GM23338 (cell line): ENCODE measurements around the gene IL22RA2. TPM values are rescaled to one million over a fixed set of nuclear protein-coding genes. Genes with fewer than 3 reads are reported as not detected.

Experiments used
- ATAC-seq: fragments of 200-7000 bp; cut with Tn5 transposase; 3 replicates; pipeline ENCODE4 v1.9.1; 2020
- DNase-seq: peaks from one replicate; pipeline ENCODE4 v3.0.0-alpha.2; 2015; ENCODE audit warnings: low spot score
- H2AFZ ChIP-seq: fragments of 200-600 bp; sonication (generic); 2 replicates; pipeline ENCODE4 v1.8.0; 2016; ENCODE audit warnings: antibody characterized with exemption, mild to moderate bottlenecking, moderate library complexity
- H3F3A ChIP-seq: fragments of 200-600 bp; sonication (generic); replicated peaks from 2 replicates; pipeline ENCODE4 v1.8.0; 2017; ENCODE audit warnings: antibody characterized with exemption, mixed run types, low read depth
- H3K27ac ChIP-seq: fragments of 200-600 bp; sonication (generic); 2 replicates; pipeline ENCODE4 v1.6.1; 2016; ENCODE audit warnings: low read depth
- H3K27me3 ChIP-seq: fragments of 200-600 bp; sonication (generic); 2 replicates; pipeline ENCODE4 v1.8.0; 2016; ENCODE audit warnings: mild to moderate bottlenecking, mixed run types, moderate library complexity; ENCODE audit not compliant: insufficient read depth
- H3K36me3 ChIP-seq: fragments of 200-600 bp; sonication (generic); 2 replicates; pipeline ENCODE4 v1.8.0; 2016; ENCODE audit warnings: mild to moderate bottlenecking; ENCODE audit not compliant: insufficient read depth
- H3K4me1 ChIP-seq: fragments of 200-600 bp; sonication (generic); 2 replicates; pipeline ENCODE4 v1.8.0; 2016; ENCODE audit warnings: mild to moderate bottlenecking, moderate library complexity; ENCODE audit not compliant: insufficient read depth
- H3K4me2 ChIP-seq: fragments of 200-600 bp; sonication (generic); 2 replicates; pipeline ENCODE4 v1.7.1; 2017; ENCODE audit warnings: mixed run types
- H3K4me3 ChIP-seq: fragments of 200-600 bp; sonication (generic); 2 replicates; pipeline ENCODE4 v1.6.1; 2016; ENCODE audit warnings: mixed run types
- H3K79me2 ChIP-seq: fragments of 200-600 bp; sonication (generic); replicated peaks from 2 replicates; pipeline ENCODE4 v1.8.0; 2017; ENCODE audit warnings: mild to moderate bottlenecking; ENCODE audit not compliant: insufficient read depth
- H3K9me2 ChIP-seq: fragments of 200-600 bp; sonication (generic); 2 replicates; pipeline ENCODE4 v1.8.0; 2017; ENCODE audit not compliant: insufficient read depth
- H4K20me1 ChIP-seq: fragments of 200-600 bp; sonication (generic); replicated peaks from 2 replicates; pipeline ENCODE4 v1.8.0; 2017; ENCODE audit warnings: mild to moderate bottlenecking; ENCODE audit not compliant: insufficient read depth
- H3K27ac Mint-ChIP-seq: 2 replicates; pipeline ENCODE4 v1.8.0; 2020; ENCODE audit warnings: inconsistent platforms, mild to moderate bottlenecking, moderate library complexity, mixed read lengths
- H3K27me3 Mint-ChIP-seq: 3 replicates; pipeline ENCODE4 v1.8.0; 2022; ENCODE audit warnings: low read depth, mild to moderate bottlenecking, moderate library complexity, mixed read lengths, inconsistent platforms; ENCODE audit not compliant: insufficient read depth, poor library complexity
- H3K36me3 Mint-ChIP-seq: 3 replicates; pipeline ENCODE4 v1.8.0; 2021; ENCODE audit warnings: low read depth, mild to moderate bottlenecking, inconsistent platforms, moderate library complexity, mixed read lengths
- H3K4me1 Mint-ChIP-seq: 3 replicates; pipeline ENCODE4 v1.8.0; 2020; ENCODE audit warnings: mild to moderate bottlenecking, inconsistent platforms, mixed read lengths
- H3K4me3 Mint-ChIP-seq: 3 replicates; pipeline ENCODE4 v1.8.0; 2021; ENCODE audit warnings: moderate library complexity, mild to moderate bottlenecking, inconsistent platforms, mixed read lengths
- H3K9me3 Mint-ChIP-seq: 3 replicates; pipeline ENCODE4 v1.8.0; 2020; ENCODE audit warnings: moderate library complexity, mild to moderate bottlenecking, inconsistent platforms, mixed read lengths
- CREB1 ChIP-seq: fragments of 250-450 bp; sonication (Bioruptor Pico); IDR thresholded peaks from 2 replicates; pipeline ENCODE4 v1.5.0; 2020; ENCODE audit warnings: low read depth, mild to moderate bottlenecking, moderate library complexity
- EZH2 ChIP-seq: fragments of 200-600 bp; sonication (generic); IDR thresholded peaks from one replicate; pipeline ENCODE4 v1.8.0; 2017; ENCODE audit warnings: antibody characterized with exemption, mild to moderate bottlenecking, low read depth; ENCODE audit not compliant: unreplicated experiment
- NANOG ChIP-seq: IDR thresholded peaks from 2 replicates; pipeline ENCODE4 v1.6.1; 2016; ENCODE audit warnings: antibody characterized with exemption, borderline replicate concordance
- POLR2AphosphoS5 ChIP-seq: IDR thresholded peaks from 2 replicates; pipeline ENCODE4 v1.6.1; 2016; ENCODE audit warnings: antibody characterized with exemption, low read depth
- STAT1 ChIP-seq: IDR thresholded peaks from one replicate; pipeline ENCODE4 v1.6.1; 2016; ENCODE audit warnings: antibody characterized with exemption; ENCODE audit not compliant: unreplicated experiment
- ZNF114 ChIP-seq: fragments of 250-450 bp; sonication (Bioruptor Pico); IDR thresholded peaks from 2 replicates; pipeline ENCODE4 v1.5.0; 2020; ENCODE audit warnings: mild to moderate bottlenecking, moderate library complexity
- ZNF331 ChIP-seq: fragments of 250-450 bp; sonication (Bioruptor Pico); IDR thresholded peaks from 2 replicates; pipeline ENCODE4 v1.5.0; 2020; ENCODE audit warnings: low read depth, mild to moderate bottlenecking, moderate library complexity
- polyA plus RNA-seq: library from polyadenylated mRNA; unstranded; fragments of >200 nt; fragmentation: Nextera tagmentation; extraction: Ambion mirVana; gene quantifications from 2 replicates; pipeline ENCODE4 v1.2.1, GENCODE V29; 2016
- total RNA-seq: library from RNA; depleted of rRNA; stranded (reverse); fragments of >200 nt; shearing (Covaris generic); gene quantifications from 2 replicates; pipeline ENCODE4 v1.2.3, GENCODE V29; 2014
- TF ChIP-seq, protein P1 (sequence below): fragments of 250-450 bp; sonication (Bioruptor Pico); IDR thresholded peaks from 2 replicates; pipeline ENCODE4 v1.5.0; 2020; ENCODE audit warnings: mild to moderate bottlenecking, moderate library complexity
- TF ChIP-seq, protein P2 (sequence below), 2 experiments: fragments of 200-600 bp in 1 of 2; sonication (generic) in 1 of 2; conservative IDR thresholded peaks; 2 replicates each; pipeline versions ENCODE4 v1.5.1 to v1.6.1; 2016 to 2017; ENCODE audit warnings: antibody characterized with exemption in 2 of 2, low read depth in 2 of 2, mild to moderate bottlenecking in 2 of 2, moderate library complexity in 1 of 2
- TF ChIP-seq, protein P3 (sequence below): IDR thresholded peaks from one replicate; pipeline ENCODE4 v1.6.1; 2018; ENCODE audit warnings: antibody characterized with exemption; ENCODE audit not compliant: unreplicated experiment

The IL22RA2 gene
- total and polyA plus RNA-seq, 2 experiments from 2014 or later: not detected

DNA sequence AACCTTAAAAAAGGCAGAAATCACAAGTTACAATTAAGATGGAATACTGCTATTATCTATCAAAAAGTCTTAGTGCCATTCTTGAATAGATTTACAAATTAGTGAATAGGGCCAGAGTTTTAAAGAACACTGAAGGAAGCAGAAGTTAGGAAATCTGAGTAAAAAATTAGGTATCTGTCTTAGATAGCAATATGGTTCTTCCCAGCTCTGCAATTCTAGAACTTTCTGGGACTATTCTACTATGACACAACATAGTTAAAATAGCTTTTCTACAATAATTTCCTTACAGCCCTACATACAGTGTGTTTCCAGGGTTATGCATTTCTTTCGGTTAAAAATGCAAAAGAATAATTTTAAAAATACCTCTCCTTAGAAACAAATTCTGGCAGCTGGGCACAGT is 27.6 kb upstream of the IL22RA2 start:
- Mint-ChIP-seq H3K9me3 (peaks cover 3% of the 10 kb centered on the region; the same call in 1 of the 3 replicates), H3K36me3 (peaks cover 71% of the 10 kb centered on the region)
- H3K36me3 ChIP-seq: peaks cover 39% of the 10 kb centered on the region

DNA sequence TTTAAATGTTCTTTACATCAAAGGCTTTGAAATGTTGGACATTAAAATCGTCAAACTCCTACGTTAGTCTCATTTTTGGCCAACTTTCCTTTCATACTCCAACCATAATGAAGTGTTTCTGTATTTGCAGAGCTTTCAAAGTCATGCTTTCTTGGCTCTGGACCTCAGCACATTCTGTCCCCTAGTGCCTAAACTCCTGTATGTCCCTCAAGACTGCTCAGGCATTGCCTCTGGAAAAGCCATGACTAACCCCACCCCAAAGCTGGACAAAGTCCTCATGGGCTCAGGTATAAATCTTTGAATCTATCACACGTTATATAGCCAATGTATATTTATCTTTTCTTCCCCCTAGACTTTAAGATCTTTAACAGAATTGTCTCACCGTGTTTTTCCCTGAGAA is 26.8 kb upstream of the IL22RA2 start:
- ATAC-seq: no peak

More for the DNA sequence above, 27.6 kb upstream of the IL22RA2 start:
- Histone ChIP-seq H3K4me3 (no peak overlapping the region), H4K20me1 (no peaks in the 10 kb centered on the region), H3K79me2 (no peaks in the 10 kb centered on the region), H3K4me2 (no peak overlapping the region), H3K27me3 (no peaks in the 10 kb centered on the region), H3K4me1 (no peaks in the 10 kb centered on the region), H3K27ac (no peak overlapping the region), H3F3A (no peaks in the 10 kb centered on the region), H2AFZ (no peak overlapping the region), H3K9me2 (no peaks in the 10 kb centered on the region)
- no peak for ATAC-seq
- TF ChIP-seq ZNF114 (CRISPR knock-in tag): no peak
- Mint-ChIP-seq H3K4me3 (no peak overlapping the region), H3K27ac (no peak overlapping the region), H3K27me3 (no peaks in the 10 kb centered on the region), H3K4me1 (no peaks in the 10 kb centered on the region)
- no peak for DNase-seq

More for the DNA sequence above, 26.8 kb upstream of the IL22RA2 start:
- TF ChIP-seq ZNF331 (CRISPR knock-in tag): no peak
- TF ChIP-seq CREB1 (CRISPR knock-in tag): no peak
- TF ChIP-seq NANOG: no peak
- no peak for TF ChIP-seq POLR2AphosphoS5
- TF ChIP-seq, protein P1, sequence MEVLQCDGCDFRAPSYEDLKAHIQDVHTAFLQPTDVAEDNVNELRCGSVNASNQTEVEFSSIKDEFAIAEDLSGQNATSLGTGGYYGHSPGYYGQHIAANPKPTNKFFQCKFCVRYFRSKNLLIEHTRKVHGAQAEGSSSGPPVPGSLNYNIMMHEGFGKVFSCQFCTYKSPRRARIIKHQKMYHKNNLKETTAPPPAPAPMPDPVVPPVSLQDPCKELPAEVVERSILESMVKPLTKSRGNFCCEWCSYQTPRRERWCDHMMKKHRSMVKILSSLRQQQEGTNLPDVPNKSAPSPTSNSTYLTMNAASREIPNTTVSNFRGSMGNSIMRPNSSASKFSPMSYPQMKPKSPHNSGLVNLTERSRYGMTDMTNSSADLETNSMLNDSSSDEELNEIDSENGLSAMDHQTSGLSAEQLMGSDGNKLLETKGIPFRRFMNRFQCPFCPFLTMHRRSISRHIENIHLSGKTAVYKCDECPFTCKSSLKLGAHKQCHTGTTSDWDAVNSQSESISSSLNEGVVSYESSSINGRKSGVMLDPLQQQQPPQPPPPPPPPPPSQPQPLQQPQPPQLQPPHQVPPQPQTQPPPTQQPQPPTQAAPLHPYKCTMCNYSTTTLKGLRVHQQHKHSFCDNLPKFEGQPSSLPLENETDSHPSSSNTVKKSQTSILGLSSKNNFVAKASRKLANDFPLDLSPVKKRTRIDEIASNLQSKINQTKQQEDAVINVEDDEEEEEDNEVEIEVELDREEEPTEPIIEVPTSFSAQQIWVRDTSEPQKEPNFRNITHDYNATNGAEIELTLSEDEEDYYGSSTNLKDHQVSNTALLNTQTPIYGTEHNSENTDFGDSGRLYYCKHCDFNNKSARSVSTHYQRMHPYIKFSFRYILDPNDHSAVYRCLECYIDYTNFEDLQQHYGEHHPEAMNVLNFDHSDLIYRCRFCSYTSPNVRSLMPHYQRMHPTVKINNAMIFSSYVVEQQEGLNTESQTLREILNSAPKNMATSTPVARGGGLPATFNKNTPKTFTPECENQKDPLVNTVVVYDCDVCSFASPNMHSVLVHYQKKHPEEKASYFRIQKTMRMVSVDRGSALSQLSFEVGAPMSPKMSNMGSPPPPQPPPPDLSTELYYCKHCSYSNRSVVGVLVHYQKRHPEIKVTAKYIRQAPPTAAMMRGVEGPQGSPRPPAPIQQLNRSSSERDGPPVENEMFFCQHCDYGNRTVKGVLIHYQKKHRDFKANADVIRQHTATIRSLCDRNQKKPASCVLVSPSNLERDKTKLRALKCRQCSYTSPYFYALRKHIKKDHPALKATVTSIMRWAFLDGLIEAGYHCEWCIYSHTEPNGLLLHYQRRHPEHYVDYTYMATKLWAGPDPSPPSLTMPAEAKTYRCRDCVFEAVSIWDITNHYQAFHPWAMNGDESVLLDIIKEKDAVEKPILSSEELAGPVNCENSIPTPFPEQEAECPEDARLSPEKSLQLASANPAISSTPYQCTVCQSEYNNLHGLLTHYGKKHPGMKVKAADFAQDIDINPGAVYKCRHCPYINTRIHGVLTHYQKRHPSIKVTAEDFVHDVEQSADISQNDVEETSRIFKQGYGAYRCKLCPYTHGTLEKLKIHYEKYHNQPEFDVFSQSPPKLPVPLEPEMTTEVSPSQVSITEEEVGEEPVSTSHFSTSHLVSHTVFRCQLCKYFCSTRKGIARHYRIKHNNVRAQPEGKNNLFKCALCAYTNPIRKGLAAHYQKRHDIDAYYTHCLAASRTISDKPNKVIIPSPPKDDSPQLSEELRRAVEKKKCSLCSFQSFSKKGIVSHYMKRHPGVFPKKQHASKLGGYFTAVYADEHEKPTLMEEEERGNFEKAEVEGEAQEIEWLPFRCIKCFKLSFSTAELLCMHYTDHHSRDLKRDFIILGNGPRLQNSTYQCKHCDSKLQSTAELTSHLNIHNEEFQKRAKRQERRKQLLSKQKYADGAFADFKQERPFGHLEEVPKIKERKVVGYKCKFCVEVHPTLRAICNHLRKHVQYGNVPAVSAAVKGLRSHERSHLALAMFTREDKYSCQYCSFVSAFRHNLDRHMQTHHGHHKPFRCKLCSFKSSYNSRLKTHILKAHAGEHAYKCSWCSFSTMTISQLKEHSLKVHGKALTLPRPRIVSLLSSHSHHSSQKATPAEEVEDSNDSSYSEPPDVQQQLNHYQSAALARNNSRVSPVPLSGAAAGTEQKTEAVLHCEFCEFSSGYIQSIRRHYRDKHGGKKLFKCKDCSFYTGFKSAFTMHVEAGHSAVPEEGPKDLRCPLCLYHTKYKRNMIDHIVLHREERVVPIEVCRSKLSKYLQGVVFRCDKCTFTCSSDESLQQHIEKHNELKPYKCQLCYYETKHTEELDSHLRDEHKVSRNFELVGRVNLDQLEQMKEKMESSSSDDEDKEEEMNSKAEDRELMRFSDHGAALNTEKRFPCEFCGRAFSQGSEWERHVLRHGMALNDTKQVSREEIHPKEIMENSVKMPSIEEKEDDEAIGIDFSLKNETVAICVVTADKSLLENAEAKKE (CRISPR knock-in tag): no peak
- no peak for TF ChIP-seq STAT1
- TF ChIP-seq, protein P2, sequence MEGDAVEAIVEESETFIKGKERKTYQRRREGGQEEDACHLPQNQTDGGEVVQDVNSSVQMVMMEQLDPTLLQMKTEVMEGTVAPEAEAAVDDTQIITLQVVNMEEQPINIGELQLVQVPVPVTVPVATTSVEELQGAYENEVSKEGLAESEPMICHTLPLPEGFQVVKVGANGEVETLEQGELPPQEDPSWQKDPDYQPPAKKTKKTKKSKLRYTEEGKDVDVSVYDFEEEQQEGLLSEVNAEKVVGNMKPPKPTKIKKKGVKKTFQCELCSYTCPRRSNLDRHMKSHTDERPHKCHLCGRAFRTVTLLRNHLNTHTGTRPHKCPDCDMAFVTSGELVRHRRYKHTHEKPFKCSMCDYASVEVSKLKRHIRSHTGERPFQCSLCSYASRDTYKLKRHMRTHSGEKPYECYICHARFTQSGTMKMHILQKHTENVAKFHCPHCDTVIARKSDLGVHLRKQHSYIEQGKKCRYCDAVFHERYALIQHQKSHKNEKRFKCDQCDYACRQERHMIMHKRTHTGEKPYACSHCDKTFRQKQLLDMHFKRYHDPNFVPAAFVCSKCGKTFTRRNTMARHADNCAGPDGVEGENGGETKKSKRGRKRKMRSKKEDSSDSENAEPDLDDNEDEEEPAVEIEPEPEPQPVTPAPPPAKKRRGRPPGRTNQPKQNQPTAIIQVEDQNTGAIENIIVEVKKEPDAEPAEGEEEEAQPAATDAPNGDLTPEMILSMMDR (conservative IDR thresholded peaks at IDR 0.05; ENCODE audit: low read depth in 2 of 2): no peak
- TF ChIP-seq, protein P3, sequence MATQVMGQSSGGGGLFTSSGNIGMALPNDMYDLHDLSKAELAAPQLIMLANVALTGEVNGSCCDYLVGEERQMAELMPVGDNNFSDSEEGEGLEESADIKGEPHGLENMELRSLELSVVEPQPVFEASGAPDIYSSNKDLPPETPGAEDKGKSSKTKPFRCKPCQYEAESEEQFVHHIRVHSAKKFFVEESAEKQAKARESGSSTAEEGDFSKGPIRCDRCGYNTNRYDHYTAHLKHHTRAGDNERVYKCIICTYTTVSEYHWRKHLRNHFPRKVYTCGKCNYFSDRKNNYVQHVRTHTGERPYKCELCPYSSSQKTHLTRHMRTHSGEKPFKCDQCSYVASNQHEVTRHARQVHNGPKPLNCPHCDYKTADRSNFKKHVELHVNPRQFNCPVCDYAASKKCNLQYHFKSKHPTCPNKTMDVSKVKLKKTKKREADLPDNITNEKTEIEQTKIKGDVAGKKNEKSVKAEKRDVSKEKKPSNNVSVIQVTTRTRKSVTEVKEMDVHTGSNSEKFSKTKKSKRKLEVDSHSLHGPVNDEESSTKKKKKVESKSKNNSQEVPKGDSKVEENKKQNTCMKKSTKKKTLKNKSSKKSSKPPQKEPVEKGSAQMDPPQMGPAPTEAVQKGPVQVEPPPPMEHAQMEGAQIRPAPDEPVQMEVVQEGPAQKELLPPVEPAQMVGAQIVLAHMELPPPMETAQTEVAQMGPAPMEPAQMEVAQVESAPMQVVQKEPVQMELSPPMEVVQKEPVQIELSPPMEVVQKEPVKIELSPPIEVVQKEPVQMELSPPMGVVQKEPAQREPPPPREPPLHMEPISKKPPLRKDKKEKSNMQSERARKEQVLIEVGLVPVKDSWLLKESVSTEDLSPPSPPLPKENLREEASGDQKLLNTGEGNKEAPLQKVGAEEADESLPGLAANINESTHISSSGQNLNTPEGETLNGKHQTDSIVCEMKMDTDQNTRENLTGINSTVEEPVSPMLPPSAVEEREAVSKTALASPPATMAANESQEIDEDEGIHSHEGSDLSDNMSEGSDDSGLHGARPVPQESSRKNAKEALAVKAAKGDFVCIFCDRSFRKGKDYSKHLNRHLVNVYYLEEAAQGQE: no peak
- no peak for TF ChIP-seq EZH2
- Histone ChIP-seq H4K20me1 (no peaks in the 10 kb centered on the region), H3K27ac (no peak overlapping the region), H2AFZ (no peak overlapping the region), H3F3A (no peaks in the 10 kb centered on the region), H3K4me3 (no peak overlapping the region), H3K4me1 (no peaks in the 10 kb centered on the region), H3K27me3 (no peaks in the 10 kb centered on the region), H3K79me2 (no peaks in the 10 kb centered on the region), H3K36me3 (peaks cover 32% of the 10 kb centered on the region), H3K4me2 (no peak overlapping the region), H3K9me2 (no peaks in the 10 kb centered on the region)
- no peak overlapping the region for H3K27ac Mint-ChIP-seq
- no peak for DNase-seq
- H3K4me1 Mint-ChIP-seq: no peaks in the 10 kb centered on the region
- H3K9me3 Mint-ChIP-seq: peaks cover 3% of the 10 kb centered on the region; the same call in 1 of the 3 replicates
- H3K4me3 Mint-ChIP-seq: no peak overlapping the region
- no peaks in the 10 kb centered on the region for H3K27me3 Mint-ChIP-seq
- peaks cover 64% of the 10 kb centered on the region for H3K36me3 Mint-ChIP-seq
